SK-N-SH treated with all-trans-retinoic acid at 6 μM for 48 hours (cell line): ENCODE data around the gene CCDC88C.

Source experiments
- ATAC-seq: fragments of 200-7000 bp; cut with Tn5 transposase; 3 replicates; pipeline ENCODE4 v1.9.1; 2020; ENCODE audit warnings: mild to moderate bottlenecking, moderate library complexity
- ARNTL ChIP-seq: fragments of 450-650 bp; formaldehyde crosslinking; IDR thresholded peaks from 2 replicates; pipeline ENCODE4 v1.5.0; 2020; ENCODE audit warnings: low read depth, mild to moderate bottlenecking, moderate library complexity, borderline replicate concordance
- BACH2 ChIP-seq: fragments of 250-450 bp; sonication (Bioruptor Pico); IDR thresholded peaks from 2 replicates; pipeline ENCODE4 v1.9.0; 2021; ENCODE audit warnings: mild to moderate bottlenecking, borderline replicate concordance
- CSDC2 ChIP-seq: fragments of 250-450 bp; sonication (Bioruptor Pico); IDR thresholded peaks from 2 replicates; pipeline ENCODE4 v1.5.0; 2020; ENCODE audit warnings: mild to moderate bottlenecking, moderate library complexity
- ESRRG ChIP-seq: fragments of 250-450 bp; sonication (Bioruptor Pico); IDR thresholded peaks from 2 replicates; pipeline ENCODE4 v1.6.1; 2021; ENCODE audit warnings: mild to moderate bottlenecking
- GLIS3 ChIP-seq: fragments of 250-450 bp; sonication (Bioruptor Pico); IDR thresholded peaks from 2 replicates; pipeline ENCODE4 v1.5.0; 2020; ENCODE audit warnings: mild to moderate bottlenecking, moderate library complexity
- ISL1 ChIP-seq: fragments of 250-450 bp; sonication (Bioruptor Pico); IDR thresholded peaks from 2 replicates; pipeline ENCODE4 v2.1.2; 2022; ENCODE audit warnings: mild to moderate bottlenecking, moderate library complexity
- OSR1 ChIP-seq: fragments of 250-450 bp; sonication (Bioruptor Pico); IDR thresholded peaks from 2 replicates; pipeline ENCODE4 v1.8.0; 2022; ENCODE audit warnings: moderate library complexity, mild to moderate bottlenecking, inconsistent platforms
- RARB ChIP-seq: fragments of 250-450 bp; sonication (Bioruptor Pico); IDR thresholded peaks from 2 replicates; pipeline ENCODE4 v1.8.0; 2021; ENCODE audit warnings: mild to moderate bottlenecking, moderate library complexity
- SNAI2 ChIP-seq: fragments of 250-450 bp; sonication (Bioruptor Pico); IDR thresholded peaks from 2 replicates; pipeline ENCODE4 v1.5.0; 2020; ENCODE audit warnings: mild to moderate bottlenecking, moderate library complexity
- TCF4 ChIP-seq: fragments of 250-450 bp; sonication (Bioruptor Pico); IDR thresholded peaks from 2 replicates; pipeline ENCODE4 v1.8.0; 2021; ENCODE audit warnings: mild to moderate bottlenecking, moderate library complexity, borderline replicate concordance
- TOX ChIP-seq: fragments of 250-450 bp; sonication (Bioruptor Pico); IDR thresholded peaks from 2 replicates; pipeline ENCODE4 v1.8.0; 2021; ENCODE audit warnings: mild to moderate bottlenecking, moderate library complexity, borderline replicate concordance
- ZC3H10 ChIP-seq: fragments of 250-450 bp; sonication (Bioruptor Pico); IDR thresholded peaks from 2 replicates; pipeline ENCODE4 v1.5.1; 2021; ENCODE audit warnings: mild to moderate bottlenecking, moderate library complexity
- ZFP3 ChIP-seq: fragments of 250-450 bp; sonication (Bioruptor Pico); IDR thresholded peaks from 2 replicates; pipeline ENCODE4 v1.5.0; 2020; ENCODE audit warnings: mild to moderate bottlenecking, moderate library complexity
- ZFP30 ChIP-seq: fragments of 450-650 bp; formaldehyde crosslinking; IDR thresholded peaks from 2 replicates; pipeline ENCODE4 v1.5.0; 2022; ENCODE audit warnings: mild to moderate bottlenecking, moderate library complexity
- ZNF565 ChIP-seq: fragments of 450-650 bp; formaldehyde crosslinking; conservative IDR thresholded peaks from 2 replicates; pipeline ENCODE4 v1.5.0; 2020; ENCODE audit warnings: low read depth, mild to moderate bottlenecking, moderate library complexity
- ZNF70 ChIP-seq: fragments of 450-650 bp; formaldehyde crosslinking; IDR thresholded peaks from 2 replicates; pipeline ENCODE4 v1.5.0; 2020; ENCODE audit warnings: mild to moderate bottlenecking, moderate library complexity
- ZNF8 ChIP-seq: fragments of 450-650 bp; formaldehyde crosslinking; IDR thresholded peaks from 2 replicates; pipeline ENCODE4 v1.5.0; 2020; ENCODE audit warnings: mild to moderate bottlenecking, moderate library complexity
- TF ChIP-seq, protein P1 (sequence below): fragments of 250-450 bp; sonication (Bioruptor Pico); IDR thresholded peaks from 2 replicates; pipeline ENCODE4 v1.5.1; 2021; ENCODE audit warnings: mild to moderate bottlenecking, moderate library complexity
- TF ChIP-seq, protein P2 (sequence below): fragments of 250-450 bp; sonication (Bioruptor Pico); IDR thresholded peaks from 2 replicates; pipeline ENCODE4 v1.8.0; 2020; ENCODE audit warnings: mild to moderate bottlenecking, moderate library complexity, borderline replicate concordance
- TF ChIP-seq, protein P3 (sequence below): fragments of 250-450 bp; sonication (Bioruptor Pico); IDR thresholded peaks from 2 replicates; pipeline ENCODE4 v1.5.1; 2020; ENCODE audit warnings: low read depth, mild to moderate bottlenecking, moderate library complexity
- TF ChIP-seq, protein P4 (sequence below): fragments of 250-450 bp; sonication (Bioruptor Pico); IDR thresholded peaks from 2 replicates; pipeline ENCODE4 v1.5.0; 2020; ENCODE audit warnings: mild to moderate bottlenecking, moderate library complexity
- TF ChIP-seq, protein P5 (sequence below): fragments of 250-450 bp; sonication (Bioruptor Pico); IDR thresholded peaks from 2 replicates; pipeline ENCODE4 v1.8.0; 2021; ENCODE audit warnings: low read depth, mild to moderate bottlenecking, moderate library complexity, borderline replicate concordance

CCDC88C gene

DNA sequence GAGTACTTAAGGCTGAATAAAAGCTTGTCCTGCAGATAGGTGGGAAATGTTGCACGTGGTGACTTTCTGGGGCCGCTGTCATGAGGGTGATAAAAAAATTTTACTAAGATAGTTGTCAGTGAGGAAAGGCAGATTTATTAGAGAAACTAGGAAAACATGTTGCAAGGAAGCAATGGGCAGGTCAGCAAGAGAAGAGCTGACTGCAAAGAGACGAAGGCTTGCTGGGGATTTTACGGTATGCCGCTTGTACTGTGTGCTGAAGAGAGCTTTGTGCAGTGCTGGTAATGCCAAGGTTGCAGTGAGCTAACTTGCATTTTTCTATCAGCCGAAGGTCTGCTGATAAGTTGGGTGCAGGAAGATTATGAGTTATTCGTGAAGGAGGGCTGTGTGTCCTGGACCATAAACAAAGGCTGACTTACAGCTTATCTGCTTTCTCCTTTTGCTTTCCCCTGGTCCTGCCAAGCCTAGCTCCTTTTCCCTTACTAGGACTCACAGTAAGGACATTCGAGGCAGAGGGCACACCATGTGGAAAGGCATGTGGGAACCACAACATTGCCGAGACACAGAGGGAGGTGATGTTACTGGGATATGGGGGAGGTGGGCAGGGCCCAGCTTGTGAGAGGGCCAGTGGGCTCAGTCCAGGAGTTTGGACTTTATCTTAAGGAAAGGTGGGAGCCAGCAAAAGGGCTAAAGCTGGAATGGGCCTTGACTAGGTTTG lies 7.4 kb upstream of the CCDC88C start:
- no peak for ATAC-seq
- TF ChIP-seq OSR1 (no peak), TOX (CRISPR knock-in tag) (no peak), TCF4 (CRISPR knock-in tag) (no peak), SNAI2 (CRISPR knock-in tag) (no peak), ZFP3 (no peak), GLIS3 (CRISPR knock-in tag) (no peak), ZNF8 (CRISPR knock-in tag) (no peak), RARB (no peak), ZNF565 (no peak), ARNTL (CRISPR knock-in tag) (no peak), ZFP30 (CRISPR knock-in tag) (no peak), ESRRG (no peak)
- TF ChIP-seq, protein P1, sequence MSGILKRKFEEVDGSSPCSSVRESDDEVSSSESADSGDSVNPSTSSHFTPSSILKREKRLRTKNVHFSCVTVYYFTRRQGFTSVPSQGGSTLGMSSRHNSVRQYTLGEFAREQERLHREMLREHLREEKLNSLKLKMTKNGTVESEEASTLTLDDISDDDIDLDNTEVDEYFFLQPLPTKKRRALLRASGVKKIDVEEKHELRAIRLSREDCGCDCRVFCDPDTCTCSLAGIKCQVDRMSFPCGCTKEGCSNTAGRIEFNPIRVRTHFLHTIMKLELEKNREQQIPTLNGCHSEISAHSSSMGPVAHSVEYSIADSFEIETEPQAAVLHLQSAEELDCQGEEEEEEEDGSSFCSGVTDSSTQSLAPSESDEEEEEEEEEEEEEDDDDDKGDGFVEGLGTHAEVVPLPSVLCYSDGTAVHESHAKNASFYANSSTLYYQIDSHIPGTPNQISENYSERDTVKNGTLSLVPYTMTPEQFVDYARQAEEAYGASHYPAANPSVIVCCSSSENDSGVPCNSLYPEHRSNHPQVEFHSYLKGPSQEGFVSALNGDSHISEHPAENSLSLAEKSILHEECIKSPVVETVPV (CRISPR knock-in tag), result no peak
- TF ChIP-seq, protein P2, sequence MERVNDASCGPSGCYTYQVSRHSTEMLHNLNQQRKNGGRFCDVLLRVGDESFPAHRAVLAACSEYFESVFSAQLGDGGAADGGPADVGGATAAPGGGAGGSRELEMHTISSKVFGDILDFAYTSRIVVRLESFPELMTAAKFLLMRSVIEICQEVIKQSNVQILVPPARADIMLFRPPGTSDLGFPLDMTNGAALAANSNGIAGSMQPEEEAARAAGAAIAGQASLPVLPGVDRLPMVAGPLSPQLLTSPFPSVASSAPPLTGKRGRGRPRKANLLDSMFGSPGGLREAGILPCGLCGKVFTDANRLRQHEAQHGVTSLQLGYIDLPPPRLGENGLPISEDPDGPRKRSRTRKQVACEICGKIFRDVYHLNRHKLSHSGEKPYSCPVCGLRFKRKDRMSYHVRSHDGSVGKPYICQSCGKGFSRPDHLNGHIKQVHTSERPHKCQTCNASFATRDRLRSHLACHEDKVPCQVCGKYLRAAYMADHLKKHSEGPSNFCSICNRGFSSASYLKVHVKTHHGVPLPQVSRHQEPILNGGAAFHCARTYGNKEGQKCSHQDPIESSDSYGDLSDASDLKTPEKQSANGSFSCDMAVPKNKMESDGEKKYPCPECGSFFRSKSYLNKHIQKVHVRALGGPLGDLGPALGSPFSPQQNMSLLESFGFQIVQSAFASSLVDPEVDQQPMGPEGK (CRISPR knock-in tag), result no peak
- TF ChIP-seq, protein P3, sequence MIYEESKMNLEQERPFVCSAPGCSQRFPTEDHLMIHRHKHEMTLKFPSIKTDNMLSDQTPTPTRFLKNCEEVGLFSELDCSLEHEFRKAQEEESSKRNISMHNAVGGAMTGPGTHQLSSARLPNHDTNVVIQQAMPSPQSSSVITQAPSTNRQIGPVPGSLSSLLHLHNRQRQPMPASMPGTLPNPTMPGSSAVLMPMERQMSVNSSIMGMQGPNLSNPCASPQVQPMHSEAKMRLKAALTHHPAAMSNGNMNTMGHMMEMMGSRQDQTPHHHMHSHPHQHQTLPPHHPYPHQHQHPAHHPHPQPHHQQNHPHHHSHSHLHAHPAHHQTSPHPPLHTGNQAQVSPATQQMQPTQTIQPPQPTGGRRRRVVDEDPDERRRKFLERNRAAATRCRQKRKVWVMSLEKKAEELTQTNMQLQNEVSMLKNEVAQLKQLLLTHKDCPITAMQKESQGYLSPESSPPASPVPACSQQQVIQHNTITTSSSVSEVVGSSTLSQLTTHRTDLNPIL (CRISPR knock-in tag), result no peak

DNA sequence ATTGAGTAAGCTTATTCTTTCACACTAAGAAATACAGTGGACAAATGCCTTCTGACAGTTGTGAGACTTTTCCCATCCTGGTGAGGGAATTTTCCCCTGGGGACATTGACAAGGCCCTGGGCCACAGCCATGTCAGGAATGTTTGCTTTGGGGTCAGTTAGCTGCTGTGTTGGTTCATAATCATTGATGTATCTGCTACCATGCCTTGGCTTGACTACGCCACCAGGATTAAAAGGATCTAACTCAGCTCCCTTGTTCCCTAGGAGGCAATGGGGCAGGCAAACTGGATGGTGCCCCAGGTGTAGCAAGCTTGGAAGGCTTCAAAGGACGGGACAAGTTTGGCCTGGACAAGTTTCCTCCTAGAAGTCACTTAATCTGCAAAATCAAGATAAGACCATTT lies 3.1 kb upstream of the CCDC88C start:
- TF ChIP-seq BACH2, result no peak
- TF ChIP-seq, protein P4, sequence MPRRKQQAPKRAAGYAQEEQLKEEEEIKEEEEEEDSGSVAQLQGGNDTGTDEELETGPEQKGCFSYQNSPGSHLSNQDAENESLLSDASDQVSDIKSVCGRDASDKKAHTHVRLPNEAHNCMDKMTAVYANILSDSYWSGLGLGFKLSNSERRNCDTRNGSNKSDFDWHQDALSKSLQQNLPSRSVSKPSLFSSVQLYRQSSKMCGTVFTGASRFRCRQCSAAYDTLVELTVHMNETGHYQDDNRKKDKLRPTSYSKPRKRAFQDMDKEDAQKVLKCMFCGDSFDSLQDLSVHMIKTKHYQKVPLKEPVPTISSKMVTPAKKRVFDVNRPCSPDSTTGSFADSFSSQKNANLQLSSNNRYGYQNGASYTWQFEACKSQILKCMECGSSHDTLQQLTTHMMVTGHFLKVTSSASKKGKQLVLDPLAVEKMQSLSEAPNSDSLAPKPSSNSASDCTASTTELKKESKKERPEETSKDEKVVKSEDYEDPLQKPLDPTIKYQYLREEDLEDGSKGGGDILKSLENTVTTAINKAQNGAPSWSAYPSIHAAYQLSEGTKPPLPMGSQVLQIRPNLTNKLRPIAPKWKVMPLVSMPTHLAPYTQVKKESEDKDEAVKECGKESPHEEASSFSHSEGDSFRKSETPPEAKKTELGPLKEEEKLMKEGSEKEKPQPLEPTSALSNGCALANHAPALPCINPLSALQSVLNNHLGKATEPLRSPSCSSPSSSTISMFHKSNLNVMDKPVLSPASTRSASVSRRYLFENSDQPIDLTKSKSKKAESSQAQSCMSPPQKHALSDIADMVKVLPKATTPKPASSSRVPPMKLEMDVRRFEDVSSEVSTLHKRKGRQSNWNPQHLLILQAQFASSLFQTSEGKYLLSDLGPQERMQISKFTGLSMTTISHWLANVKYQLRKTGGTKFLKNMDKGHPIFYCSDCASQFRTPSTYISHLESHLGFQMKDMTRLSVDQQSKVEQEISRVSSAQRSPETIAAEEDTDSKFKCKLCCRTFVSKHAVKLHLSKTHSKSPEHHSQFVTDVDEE (CRISPR knock-in tag), result no peak
- TF ChIP-seq ZFP3, result no peak
- no peak for TF ChIP-seq GLIS3 (CRISPR knock-in tag)
- TF ChIP-seq ZFP30 (CRISPR knock-in tag), result no peak
- TF ChIP-seq TOX (CRISPR knock-in tag), result no peak
- TF ChIP-seq, protein P3 (CRISPR knock-in tag), result no peak
- TF ChIP-seq ZNF70 (CRISPR knock-in tag), result no peak
- TF ChIP-seq, protein P5, sequence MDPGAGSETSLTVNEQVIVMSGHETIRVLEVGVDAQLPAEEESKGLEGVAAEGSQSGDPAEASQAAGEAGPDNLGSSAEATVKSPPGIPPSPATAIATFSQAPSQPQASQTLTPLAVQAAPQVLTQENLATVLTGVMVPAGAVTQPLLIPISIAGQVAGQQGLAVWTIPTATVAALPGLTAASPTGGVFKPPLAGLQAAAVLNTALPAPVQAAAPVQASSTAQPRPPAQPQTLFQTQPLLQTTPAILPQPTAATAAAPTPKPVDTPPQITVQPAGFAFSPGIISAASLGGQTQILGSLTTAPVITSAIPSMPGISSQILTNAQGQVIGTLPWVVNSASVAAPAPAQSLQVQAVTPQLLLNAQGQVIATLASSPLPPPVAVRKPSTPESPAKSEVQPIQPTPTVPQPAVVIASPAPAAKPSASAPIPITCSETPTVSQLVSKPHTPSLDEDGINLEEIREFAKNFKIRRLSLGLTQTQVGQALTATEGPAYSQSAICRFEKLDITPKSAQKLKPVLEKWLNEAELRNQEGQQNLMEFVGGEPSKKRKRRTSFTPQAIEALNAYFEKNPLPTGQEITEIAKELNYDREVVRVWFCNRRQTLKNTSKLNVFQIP (CRISPR knock-in tag), result no peak
- TF ChIP-seq CSDC2 (CRISPR knock-in tag), result no peak
- TF ChIP-seq ARNTL (CRISPR knock-in tag), result no peak
- no peak for TF ChIP-seq OSR1
- TF ChIP-seq, protein P2 (CRISPR knock-in tag), result no peak
- no peak for TF ChIP-seq TCF4 (CRISPR knock-in tag)
- no peak for TF ChIP-seq SNAI2 (CRISPR knock-in tag)
- TF ChIP-seq, protein P1 (CRISPR knock-in tag), result no peak
- TF ChIP-seq ISL1 (CRISPR knock-in tag), result no peak
- TF ChIP-seq ESRRG, result no peak
- no peak for TF ChIP-seq RARB
- no peak for TF ChIP-seq ZC3H10 (CRISPR knock-in tag)
- no peak for ATAC-seq
